Neural cell (in vitro differentiated cells): ENCODE data around the gene STIM1. TPM values are rescaled to one million over a fixed set of nuclear protein-coding genes. Genes with fewer than 3 reads are reported as not detected.

Experiments
- H2AFZ ChIP-seq: fragments of 200-600, 300-800 bp; sonication (generic), shearing (Covaris generic); 2 replicates; pipeline ENCODE4 v1.6.0; 2014; ENCODE audit warnings: low read depth, mild to moderate bottlenecking, antibody characterized with exemption, low read length, moderate library complexity
- H3F3A ChIP-seq: fragments of 200-600 bp; shearing (Covaris generic); 2 replicates; pipeline ENCODE4 v1.6.1; 2016; ENCODE audit warnings: mild to moderate bottlenecking, moderate library complexity, mixed read lengths, antibody characterized with exemption, low read length; ENCODE audit not compliant: insufficient read depth, poor library complexity, severe bottlenecking
- H3K27ac ChIP-seq: fragments of 200-600, 300-800 bp; sonication (generic), shearing (Covaris generic); 2 replicates; pipeline ENCODE4 v1.5.1; 2014; ENCODE audit warnings: mild to moderate bottlenecking, low read length, moderate library complexity
- H3K27me3 ChIP-seq: fragments of 300-800, 200-600 bp; sonication (generic), shearing (Covaris generic); 2 replicates; pipeline ENCODE4 v1.6.0; 2014; ENCODE audit warnings: mild to moderate bottlenecking, low read depth, low read length, moderate library complexity; ENCODE audit not compliant: insufficient read depth
- H3K36me3 ChIP-seq: fragments of 300-800, 200-600 bp; sonication (generic), shearing (Covaris generic); 2 replicates; pipeline ENCODE4 v1.5.1; 2014; ENCODE audit warnings: mild to moderate bottlenecking, antibody characterized with exemption, low read length, moderate library complexity; ENCODE audit not compliant: insufficient read depth
- H3K4me2 ChIP-seq: fragments of 300-800, 200-600 bp; sonication (generic), shearing (Covaris generic); 2 replicates; pipeline ENCODE4 v1.6.0; 2014; ENCODE audit warnings: mild to moderate bottlenecking, low read length
- H3K4me3 ChIP-seq: fragments of 300-800, 200-600 bp; sonication (generic), shearing (Covaris generic); 2 replicates; pipeline ENCODE4 v1.5.1; 2014; ENCODE audit warnings: mild to moderate bottlenecking, low read length, moderate library complexity
- H3K79me2 ChIP-seq: fragments of 200-600 bp; shearing (Covaris generic); replicated peaks from 2 replicates; pipeline ENCODE4 v1.6.0; 2014; ENCODE audit warnings: mild to moderate bottlenecking, low read length, moderate library complexity; ENCODE audit not compliant: insufficient read depth
- H3K9ac ChIP-seq: fragments of 300-800, 200-600 bp; sonication (generic), shearing (Covaris generic); 2 replicates; pipeline ENCODE4 v1.6.1; 2016; ENCODE audit warnings: mild to moderate bottlenecking, low read length, mixed read lengths
- H3K9me2 ChIP-seq: fragments of 200-600 bp; shearing (Covaris generic); 2 replicates; pipeline ENCODE4 v1.6.1; 2016; ENCODE audit warnings: mild to moderate bottlenecking, low read length, mixed read lengths; ENCODE audit not compliant: insufficient read depth
- H3K9me3 ChIP-seq: fragments of 200-600, 300-800 bp; sonication (generic), shearing (Covaris generic); 2 replicates; pipeline ENCODE4 v1.6.1; 2016; ENCODE audit warnings: mild to moderate bottlenecking, mixed run types, low read length, moderate library complexity, mixed read lengths
- H4K20me1 ChIP-seq: fragments of 200-600 bp; shearing (Covaris generic); 2 replicates; pipeline ENCODE4 v1.6.1; 2016; ENCODE audit warnings: mild to moderate bottlenecking, mixed run types; ENCODE audit not compliant: insufficient read depth
- CTCF ChIP-seq: fragments of 450-650 bp; IDR thresholded peaks from 2 replicates; pipeline ENCODE4 v1.5.1; 2014; ENCODE audit warnings: antibody characterized with exemption, mild to moderate bottlenecking, moderate library complexity; ENCODE audit not compliant: poor library complexity, severe bottlenecking
- EP300 ChIP-seq: fragments of 450-650 bp; conservative IDR thresholded peaks from 2 replicates; pipeline ENCODE4 v1.6.1; 2014; ENCODE audit warnings: antibody characterized with exemption, mild to moderate bottlenecking, moderate library complexity; ENCODE audit not compliant: poor library complexity, severe bottlenecking
- EZH2 ChIP-seq: fragments of 200-600, 300-800 bp; shearing (Covaris generic), sonication (generic); IDR thresholded peaks from 2 replicates; pipeline ENCODE4 v1.6.1; 2014; ENCODE audit warnings: antibody characterized with exemption, low read length, borderline replicate concordance, mild to moderate bottlenecking; ENCODE audit not compliant: insufficient read depth, poor library complexity, severe bottlenecking
- MXI1 ChIP-seq: fragments of 450-650 bp; conservative IDR thresholded peaks from 2 replicates; pipeline ENCODE4 v1.6.1; 2014; ENCODE audit warnings: antibody characterized with exemption, mild to moderate bottlenecking; ENCODE audit not compliant: poor library complexity, severe bottlenecking
- POLR2AphosphoS5 ChIP-seq: IDR thresholded peaks from 2 replicates; pipeline ENCODE4 v1.6.1; 2012
- RAD21 ChIP-seq: fragments of 450-650 bp; conservative IDR thresholded peaks from 2 replicates; pipeline ENCODE4 v1.6.1; 2014; ENCODE audit warnings: antibody characterized with exemption, mild to moderate bottlenecking, moderate library complexity
- REST ChIP-seq: IDR thresholded peaks from 2 replicates; pipeline ENCODE4 v1.6.1; 2012; ENCODE audit warnings: borderline replicate concordance
- SMC3 ChIP-seq: fragments of 450-650 bp; conservative IDR thresholded peaks from 2 replicates; pipeline ENCODE4 v1.6.1; 2014; ENCODE audit warnings: antibody characterized with exemption, mild to moderate bottlenecking, moderate library complexity; ENCODE audit not compliant: poor library complexity
- TAF1 ChIP-seq: IDR thresholded peaks from 2 replicates; pipeline ENCODE4 v1.6.1; 2012; ENCODE audit warnings: low read depth
- polyA plus RNA-seq: library from polyadenylated mRNA; depleted of rRNA; stranded (reverse); fragments of >200 nt; gene quantifications from 2 replicates; pipeline ENCODE4 v1.2.3, GENCODE V29; 2014

Gene STIM1
- polyA plus RNA-seq, 1 donor from 2014 or later = 14.5 TPM

- Histone ChIP-seq H3K36me3 (no peaks in the 10 kb centered on the region), H3K27me3 (no peaks in the 10 kb centered on the region), H2AFZ (no peak overlapping the region), H3K9me3 (no peaks in the 10 kb centered on the region), H3K9me2 (no peaks in the 10 kb centered on the region), H4K20me1 (no peaks in the 10 kb centered on the region), H3K4me3 (no peak overlapping the region), H3K4me2 (no peak overlapping the region), H3F3A (no peaks in the 10 kb centered on the region), H3K9ac (no peak overlapping the region), H3K79me2 (no peaks in the 10 kb centered on the region), H3K27ac (no peak overlapping the region)
- TF ChIP-seq EP300 = no peak
- no peak for TF ChIP-seq MXI1
- no peak for TF ChIP-seq TAF1
- no peak for TF ChIP-seq CTCF
Observed at GRCh38 chr11:3876613-3877012, 21.1 kb downstream of the STIM1 start.

GRCh38 chr11:3877364-3878257 lies 22.1 kb downstream of the STIM1 start:
- H3K27ac ChIP-seq = no peak overlapping the region
- no peaks in the 10 kb centered on the region for H3K27me3 ChIP-seq
- no peaks in the 10 kb centered on the region for H3K36me3 ChIP-seq
- no peaks in the 10 kb centered on the region for H3K79me2 ChIP-seq
- no peak overlapping the region for H2AFZ ChIP-seq
- no peak for TF ChIP-seq SMC3
- no peak for TF ChIP-seq MXI1
- TF ChIP-seq CTCF = no peak
- no peak for TF ChIP-seq EP300
- H3K9me3 ChIP-seq = no peaks in the 10 kb centered on the region
- no peak overlapping the region for H3K4me2 ChIP-seq
- no peaks in the 10 kb centered on the region for H3F3A ChIP-seq
- H3K9ac ChIP-seq = no peak overlapping the region
- no peak overlapping the region for H3K4me3 ChIP-seq
- no peaks in the 10 kb centered on the region for H3K9me2 ChIP-seq
- no peaks in the 10 kb centered on the region for H4K20me1 ChIP-seq

GRCh38 chr11:3878258-3878584 lies 22.8 kb downstream of the STIM1 start:
- H3K4me2 ChIP-seq = no peak overlapping the region
- H3K36me3 ChIP-seq = no peaks in the 10 kb centered on the region
- no peaks in the 10 kb centered on the region for H3F3A ChIP-seq
- no peaks in the 10 kb centered on the region for H3K27me3 ChIP-seq
- no peaks in the 10 kb centered on the region for H3K9me2 ChIP-seq
- no peaks in the 10 kb centered on the region for H4K20me1 ChIP-seq
- H3K4me3 ChIP-seq = no peak overlapping the region
- no peak overlapping the region for H2AFZ ChIP-seq
- no peaks in the 10 kb centered on the region for H3K9me3 ChIP-seq
- H3K27ac ChIP-seq = no peak overlapping the region
- no peaks in the 10 kb centered on the region for H3K79me2 ChIP-seq
- no peak overlapping the region for H3K9ac ChIP-seq
- TF ChIP-seq CTCF = no peak
- TF ChIP-seq EP300 = no peak
- TF ChIP-seq EZH2 = no peak
- no peak for TF ChIP-seq MXI1
- no peak for TF ChIP-seq REST
- TF ChIP-seq POLR2AphosphoS5 = no peak
- no peak for TF ChIP-seq RAD21
- TF ChIP-seq TAF1 = no peak
- TF ChIP-seq SMC3 = no peak
